Measurements from ENCODE around the gene KLF7. TPM values are rescaled to one million over a fixed set of nuclear protein-coding genes. Genes with fewer than 3 reads are reported as not detected.

The KLF7 gene
- polyA plus RNA-seq, 2 of the 4 experiments (the other 2 are of a cell fraction): 17.8 to 29.8 TPM

GRCh38 chr2:207097278-207097677, 68.5 kb downstream of the KLF7 start:
- POLR2A ChIA-PET: no interaction called here
- CTCF ChIA-PET: no interaction called here
- H3K4me3 ChIP-seq: no peak overlapping the region
- peaks cover 13% of the 10 kb centered on the region; the same call in 1 of the 3 replicates for H3K4me1 ChIP-seq
- no peaks in the 10 kb centered on the region for H3K9me3 ChIP-seq
- TF ChIP-seq, protein P1, sequence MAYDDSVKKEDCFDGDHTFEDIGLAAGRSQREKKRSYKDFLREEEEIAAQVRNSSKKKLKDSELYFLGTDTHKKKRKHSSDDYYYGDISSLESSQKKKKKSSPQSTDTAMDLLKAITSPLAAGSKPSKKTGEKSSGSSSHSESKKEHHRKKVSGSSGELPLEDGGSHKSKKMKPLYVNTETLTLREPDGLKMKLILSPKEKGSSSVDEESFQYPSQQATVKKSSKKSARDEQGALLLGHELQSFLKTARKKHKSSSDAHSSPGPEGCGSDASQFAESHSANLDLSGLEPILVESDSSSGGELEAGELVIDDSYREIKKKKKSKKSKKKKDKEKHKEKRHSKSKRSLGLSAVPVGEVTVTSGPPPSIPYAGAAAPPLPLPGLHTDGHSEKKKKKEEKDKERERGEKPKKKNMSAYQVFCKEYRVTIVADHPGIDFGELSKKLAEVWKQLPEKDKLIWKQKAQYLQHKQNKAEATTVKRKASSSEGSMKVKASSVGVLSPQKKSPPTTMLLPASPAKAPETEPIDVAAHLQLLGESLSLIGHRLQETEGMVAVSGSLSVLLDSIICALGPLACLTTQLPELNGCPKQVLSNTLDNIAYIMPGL (CRISPR knock-in tag; IDR thresholded peaks at IDR 0.05; ENCODE audit: borderline replicate concordance): no peak
- no peak for TF ChIP-seq FOSB (CRISPR knock-in tag; IDR thresholded peaks at IDR 0.05)
- no peak for TF ChIP-seq RCOR1 (IDR thresholded peaks at IDR 0.05; ENCODE audit: low read depth, low read length)
- TF ChIP-seq GATA3 (IDR thresholded peaks at IDR 0.05; ENCODE audit: borderline replicate concordance): no peak
- TF ChIP-seq HOXB13 (CRISPR knock-in tag; IDR thresholded peaks at IDR 0.05; ENCODE audit: low read depth): no peak
- no peak for TF ChIP-seq EP300 (IDR thresholded peaks at IDR 0.05)
- no peak for TF ChIP-seq HOXA7 (CRISPR knock-in tag; IDR thresholded peaks at IDR 0.05)
- no peak for TF ChIP-seq SMC3 (IDR thresholded peaks at IDR 0.05)
- TF ChIP-seq ZFP36 (IDR thresholded peaks at IDR 0.05; ENCODE audit: borderline replicate concordance, partially characterized antibody): no peak
- TF ChIP-seq NFE2L2 (conservative IDR thresholded peaks at IDR 0.05; ENCODE audit: low read length): no peak
- FAIRE-seq: no peak
- H3K4me2 ChIP-seq: no peak overlapping the region
- WGBS (ENCODE audit: missing lambda C conversion rate): 83% methylated on average over 4 of the region's 4 CpGs
- no peak for ATAC-seq
- no peak for DNase-seq (ENCODE audit: low read depth in 1 of 2, low spot score in 1 of 2)
- no peak overlapping the region for H3K27ac ChIP-seq

GRCh38 chr2:207095963-207096362, 69.8 kb downstream of the KLF7 start:
- ATAC-seq: no peak
- POLR2A ChIA-PET: no interaction called here
- H3K4me3 ChIP-seq: no peak overlapping the region
- H3K9me3 ChIP-seq: no peaks in the 10 kb centered on the region
- no peak overlapping the region for H3K4me2 ChIP-seq
- no peak for DNase-seq (ENCODE audit: low read depth in 1 of 2, low spot score in 1 of 2)
- 85% methylated on average over 6 of the region's 6 CpGs for WGBS (ENCODE audit: missing lambda C conversion rate)
- H3K4me1 ChIP-seq: peaks cover 19% of the 10 kb centered on the region; the same call in 1 of the 3 replicates
- CTCF ChIA-PET: interaction anchor here (1.0 kb wide), 1 partner anchor 115 kb away, joined by 3 read pairs; no protein-coding TSS in a partner anchor
- H3K27ac ChIP-seq: no peak overlapping the region
- FAIRE-seq: no peak
- TF ChIP-seq, protein P2, sequence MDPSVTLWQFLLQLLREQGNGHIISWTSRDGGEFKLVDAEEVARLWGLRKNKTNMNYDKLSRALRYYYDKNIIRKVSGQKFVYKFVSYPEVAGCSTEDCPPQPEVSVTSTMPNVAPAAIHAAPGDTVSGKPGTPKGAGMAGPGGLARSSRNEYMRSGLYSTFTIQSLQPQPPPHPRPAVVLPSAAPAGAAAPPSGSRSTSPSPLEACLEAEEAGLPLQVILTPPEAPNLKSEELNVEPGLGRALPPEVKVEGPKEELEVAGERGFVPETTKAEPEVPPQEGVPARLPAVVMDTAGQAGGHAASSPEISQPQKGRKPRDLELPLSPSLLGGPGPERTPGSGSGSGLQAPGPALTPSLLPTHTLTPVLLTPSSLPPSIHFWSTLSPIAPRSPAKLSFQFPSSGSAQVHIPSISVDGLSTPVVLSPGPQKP (IDR thresholded peaks at IDR 0.05; ENCODE audit: low read depth, low read length): no peak
- TF ChIP-seq POLR2A (IDR thresholded peaks at IDR 0.05; ENCODE audit: low read length) (no peak), PBX3 (IDR thresholded peaks at IDR 0.05) (no peak), HOXB13 (CRISPR knock-in tag; IDR thresholded peaks at IDR 0.05; ENCODE audit: low read depth) (no peak), SREBF2 (IDR thresholded peaks at IDR 0.05) (no peak), CHD4 (IDR thresholded peaks at IDR 0.05; ENCODE audit: borderline replicate concordance) (no peak), FOSL2 (IDR thresholded peaks at IDR 0.05) (no peak), FOSL2 (CRISPR knock-in tag; IDR thresholded peaks at IDR 0.05) (no peak), CBX8 (IDR thresholded peaks at IDR 0.05) (no peak), JUNB (IDR thresholded peaks at IDR 0.05) (no peak), PHF8 (IDR thresholded peaks at IDR 0.05; ENCODE audit: borderline replicate concordance, low read depth) (no peak), BCL3 (IDR thresholded peaks at IDR 0.05) (no peak), MYC (IDR thresholded peaks at IDR 0.05; ENCODE audit: borderline replicate concordance, low read length) (no peak)
- TF ChIP-seq, protein P3, sequence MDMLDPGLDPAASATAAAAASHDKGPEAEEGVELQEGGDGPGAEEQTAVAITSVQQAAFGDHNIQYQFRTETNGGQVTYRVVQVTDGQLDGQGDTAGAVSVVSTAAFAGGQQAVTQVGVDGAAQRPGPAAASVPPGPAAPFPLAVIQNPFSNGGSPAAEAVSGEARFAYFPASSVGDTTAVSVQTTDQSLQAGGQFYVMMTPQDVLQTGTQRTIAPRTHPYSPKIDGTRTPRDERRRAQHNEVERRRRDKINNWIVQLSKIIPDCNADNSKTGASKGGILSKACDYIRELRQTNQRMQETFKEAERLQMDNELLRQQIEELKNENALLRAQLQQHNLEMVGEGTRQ (IDR thresholded peaks at IDR 0.05): no peak
- TF ChIP-seq, protein P4, sequence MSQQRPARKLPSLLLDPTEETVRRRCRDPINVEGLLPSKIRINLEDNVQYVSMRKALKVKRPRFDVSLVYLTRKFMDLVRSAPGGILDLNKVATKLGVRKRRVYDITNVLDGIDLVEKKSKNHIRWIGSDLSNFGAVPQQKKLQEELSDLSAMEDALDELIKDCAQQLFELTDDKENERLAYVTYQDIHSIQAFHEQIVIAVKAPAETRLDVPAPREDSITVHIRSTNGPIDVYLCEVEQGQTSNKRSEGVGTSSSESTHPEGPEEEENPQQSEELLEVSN (IDR thresholded peaks at IDR 0.05; ENCODE audit: borderline replicate concordance, low read depth): no peak

Measured in A549 (cell line).